GM12892 (cell line): ENCODE results near the gene APOA4.
"Not testable (repeated sequence)": the region's sequence is repeated elsewhere in the genome, so short reads cannot be mapped to it uniquely, and the experiment has no call there.

Experiments
- DNase-seq: peaks from one replicate; pipeline ENCODE4 v3.0.0; 2011; ENCODE audit not compliant: insufficient read length
- FAIRE-seq: peaks from 2 replicates; lab custom pipeline; 2011; peaks lifted over from hg19 to GRCh38; lab: Jason Lieb, UNC
- POLR2A ChIP-seq: IDR thresholded peaks from 2 replicates; pipeline ENCODE4 v1.6.1; 2011; ENCODE audit warnings: low read depth, low read length, control low read depth
- POLR2AphosphoS5 ChIP-seq: IDR thresholded peaks from 2 replicates; pipeline ENCODE4 v1.6.1; 2011; ENCODE audit warnings: low read depth, low read length, control low read depth
- TAF1 ChIP-seq: IDR thresholded peaks from 2 replicates; pipeline ENCODE4 v1.6.1; 2011; ENCODE audit warnings: low read depth, mild to moderate bottlenecking, control low read depth, low read length, borderline replicate concordance

The APOA4 gene

GRCh38 chr11:116812109-116812508, 11.0 kb downstream of the APOA4 start:
- DNase-seq (no peak), FAIRE-seq (no peak)
- TF ChIP-seq POLR2AphosphoS5 (no peak), TAF1 (no peak), POLR2A (no peak)

- TF ChIP-seq TAF1 (no peak), POLR2A (no peak), POLR2AphosphoS5 (no peak)
- FAIRE-seq, result peak; percentile 9
- no peak for DNase-seq
These were observed 11.9 kb downstream of the APOA4 start for GRCh38 chr11:116811194-116811593.

GRCh38 chr11:116808262-116809175, 14.6 kb downstream of the APOA4 start:
- DNase-seq (no peak), FAIRE-seq (no peak)
- no peak for TF ChIP-seq POLR2AphosphoS5
- no peak for TF ChIP-seq TAF1
- no peak for TF ChIP-seq POLR2A

GRCh38 chr11:116807601-116808261, 15.4 kb downstream of the APOA4 start:
- DNase-seq (no peak), FAIRE-seq (no peak)
- TF ChIP-seq POLR2AphosphoS5, result no peak
- no peak for TF ChIP-seq TAF1
- TF ChIP-seq POLR2A, result no peak

GRCh38 chr11:116804001-116804400, 19.1 kb downstream of the APOA4 start:
- no peak for FAIRE-seq
- no peak for TF ChIP-seq POLR2AphosphoS5
- TF ChIP-seq POLR2A, result no peak
- TF ChIP-seq TAF1, result no peak
- no peak for DNase-seq

GRCh38 chr11:116801662-116802061, 21.4 kb downstream of the APOA4 start:
- not testable (repeated sequence) for FAIRE-seq, DNase-seq

GRCh38 chr11:116800610-116801009, 22.5 kb downstream of the APOA4 start:
- FAIRE-seq (no peak), DNase-seq (no peak)
- TF ChIP-seq POLR2A, result no peak
- no peak for TF ChIP-seq POLR2AphosphoS5
- no peak for TF ChIP-seq TAF1

GRCh38 chr11:116798368-116798767, 24.7 kb downstream of the APOA4 start:
- TF ChIP-seq POLR2AphosphoS5 (no peak), TAF1 (no peak), POLR2A (no peak)
- DNase-seq, result no peak
- no peak for FAIRE-seq

- TF ChIP-seq POLR2AphosphoS5 (no peak), TAF1 (no peak), POLR2A (no peak)
- FAIRE-seq, result no peak
- no peak for DNase-seq
These were observed 25.3 kb downstream of the APOA4 start for GRCh38 chr11:116797816-116798215.

GRCh38 chr11:116796548-116796947, 26.6 kb downstream of the APOA4 start:
- FAIRE-seq (no peak), DNase-seq (no peak)
- TF ChIP-seq POLR2A, result no peak
- no peak for TF ChIP-seq TAF1
- TF ChIP-seq POLR2AphosphoS5, result no peak

GRCh38 chr11:116794851-116795250, 28.3 kb downstream of the APOA4 start:
- DNase-seq (no peak), FAIRE-seq (no peak)
- TF ChIP-seq POLR2AphosphoS5 (no peak), TAF1 (no peak)

GRCh38 chr11:116793772-116794097, 29.4 kb downstream of the APOA4 start:
- no peak for FAIRE-seq
- no peak for TF ChIP-seq POLR2A
- TF ChIP-seq POLR2AphosphoS5, result no peak
- no peak for TF ChIP-seq TAF1
- DNase-seq, result no peak
